ENCODE measurements around the gene CPLANE2. TPM values are rescaled to one million over a fixed set of nuclear protein-coding genes. Genes with fewer than 3 reads are reported as not detected.
"Not testable (repeated sequence)": the region's sequence is repeated elsewhere in the genome, so short reads cannot be mapped to it uniquely, and the experiment has no call there.

The CPLANE2 gene
- total and polyA plus RNA-seq, 3 experiments from 2014 or later = 2.6 to 5.6 (median 5.2) TPM

GRCh38 chr1:16247441-16247840 lies 10.5 kb upstream of the CPLANE2 start:
- H3K27ac ChIP-seq (ENCODE audit: low read depth, low read length) = no peak overlapping the region
- ChIA-PET POLR2A (no interaction called here), CTCF (interaction anchor here (1.5 kb wide), 1 partner anchor 168 kb away, joined by 4 read pairs; no protein-coding TSS in a partner anchor)
- no peaks in the 10 kb centered on the region for H3K27me3 ChIP-seq (ENCODE audit: insufficient read depth, low read length, poor library complexity, severe bottlenecking)
- H3K36me3 ChIP-seq (ENCODE audit: insufficient read depth, low read length) = peaks cover 8% of the 10 kb centered on the region
- no peaks in the 10 kb centered on the region for H3K9me3 ChIP-seq (ENCODE audit: low read length)
- H3K4me3 ChIP-seq (ENCODE audit: low read length) = no peak overlapping the region
- Mint-ChIP-seq H3K4me3 (no peak overlapping the region), H3K27ac (peak overlapping the region in 2 of 8 donors; percentile 74 to 94), H3K9me3 (no peaks in the 10 kb centered on the region), H3K36me3 (peaks cover 0 to 52% (median 3%) of the 10 kb centered on the region in 3 donors), H3K4me1 (peaks cover 8 to 20% (median 20%) of the 10 kb centered on the region in 3 donors), H3K27me3 (no peaks in the 10 kb centered on the region)
- DNase-seq = no peak
- H3K4me1 ChIP-seq (ENCODE audit: insufficient read depth, low read length) = peaks cover 18% of the 10 kb centered on the region

GRCh38 chr1:16246961-16247360 lies 10.0 kb upstream of the CPLANE2 start:
- H3K9me3 ChIP-seq (ENCODE audit: low read length) = no peaks in the 10 kb centered on the region
- no peak for DNase-seq
- H3K4me1 ChIP-seq (ENCODE audit: insufficient read depth, low read length) = peaks cover 18% of the 10 kb centered on the region
- ChIA-PET POLR2A (no interaction called here), CTCF (interaction anchor here (1.5 kb wide), 1 partner anchor 168 kb away, joined by 4 read pairs; no protein-coding TSS in a partner anchor)
- no peaks in the 10 kb centered on the region for H3K27me3 Mint-ChIP-seq
- no peak overlapping the region for H3K4me3 Mint-ChIP-seq
- no peaks in the 10 kb centered on the region for H3K27me3 ChIP-seq (ENCODE audit: insufficient read depth, low read length, poor library complexity, severe bottlenecking)
- H3K4me1 Mint-ChIP-seq = peaks cover 8 to 20% (median 20%) of the 10 kb centered on the region in 3 donors
- H3K9me3 Mint-ChIP-seq = no peaks in the 10 kb centered on the region
- H3K27ac ChIP-seq (ENCODE audit: low read depth, low read length) = no peak overlapping the region
- H3K4me3 ChIP-seq (ENCODE audit: low read length) = no peak overlapping the region
- H3K36me3 ChIP-seq (ENCODE audit: insufficient read depth, low read length) = peaks cover 4% of the 10 kb centered on the region
- H3K27ac Mint-ChIP-seq = peak overlapping the region in 2 of 8 donors; percentile 38 to 94
- peaks cover 0 to 47% (median 2%) of the 10 kb centered on the region in 3 donors for H3K36me3 Mint-ChIP-seq

GRCh38 chr1:16246239-16246638 lies 9.3 kb upstream of the CPLANE2 start:
- CTCF ChIA-PET = interaction anchor here (1.1 to 3.1 kb wide), 3 partner anchors 12 to 59 kb away, joined by 3 to 10 read pairs (median 4); no protein-coding TSS in a partner anchor
- peaks cover 0 to 40% (median 0%) of the 10 kb centered on the region in 3 donors for H3K36me3 Mint-ChIP-seq

GRCh38 chr1:16245476-16246196 lies 8.7 kb upstream of the CPLANE2 start:
- CTCF ChIA-PET = interaction anchor here (1.1 to 3.1 kb wide), 7 partner anchors 11 to 238 kb away, joined by 3 to 17 read pairs (median 10); no protein-coding TSS in a partner anchor
- Histone ChIP-seq H3K9me3 (ENCODE audit: low read length) (no peaks in the 10 kb centered on the region), H3K27me3 (ENCODE audit: insufficient read depth, low read length, poor library complexity, severe bottlenecking) (no peaks in the 10 kb centered on the region), H3K4me3 (ENCODE audit: low read length) (no peak overlapping the region), H3K27ac (ENCODE audit: low read depth, low read length) (no peak overlapping the region), H3K4me1 (ENCODE audit: insufficient read depth, low read length) (peaks cover 18% of the 10 kb centered on the region), H3K36me3 (ENCODE audit: insufficient read depth, low read length) (no peaks in the 10 kb centered on the region)
- no peak for DNase-seq
- peaks cover 8 to 20% (median 20%) of the 10 kb centered on the region in 3 donors for H3K4me1 Mint-ChIP-seq
- peak overlapping the region in 2 of 8 donors; percentile 79 to 94 for H3K27ac Mint-ChIP-seq
- no peak overlapping the region for H3K4me3 Mint-ChIP-seq
- H3K36me3 Mint-ChIP-seq = peaks cover 0 to 34% (median 0%) of the 10 kb centered on the region in 3 donors
- no peaks in the 10 kb centered on the region for H3K9me3 Mint-ChIP-seq
- POLR2A ChIA-PET = no interaction called here
- no peaks in the 10 kb centered on the region for H3K27me3 Mint-ChIP-seq

More at GRCh38 chr1:16246239-16246638, 9.3 kb upstream of the CPLANE2 start:
- H3K27ac Mint-ChIP-seq = peak overlapping the region in 3 of 8 donors; percentile 36 to 94 (median 79)
- peaks cover 18% of the 10 kb centered on the region for H3K4me1 ChIP-seq (ENCODE audit: insufficient read depth, low read length)
- H3K27ac ChIP-seq (ENCODE audit: low read depth, low read length); H3K4me3 ChIP-seq (ENCODE audit: low read length); H3K9me3 ChIP-seq (ENCODE audit: low read length); H3K9me3 Mint-ChIP-seq; H3K4me3 Mint-ChIP-seq; H3K27me3 ChIP-seq (ENCODE audit: insufficient read depth, low read length, poor library complexity, severe bottlenecking); H3K27me3 Mint-ChIP-seq; POLR2A ChIA-PET; H3K36me3 ChIP-seq (ENCODE audit: insufficient read depth, low read length); DNase-seq: not testable (repeated sequence)
- peaks cover 8 to 20% (median 20%) of the 10 kb centered on the region in 3 donors for H3K4me1 Mint-ChIP-seq

GRCh38 chr1:16244650-16245285 lies 7.8 kb upstream of the CPLANE2 start:
- Histone ChIP-seq H3K9me3 (ENCODE audit: low read length) (no peaks in the 10 kb centered on the region), H3K27me3 (ENCODE audit: insufficient read depth, low read length, poor library complexity, severe bottlenecking) (no peaks in the 10 kb centered on the region), H3K4me3 (ENCODE audit: low read length) (no peak overlapping the region), H3K4me1 (ENCODE audit: insufficient read depth, low read length) (peaks cover 13% of the 10 kb centered on the region), H3K36me3 (ENCODE audit: insufficient read depth, low read length) (no peaks in the 10 kb centered on the region), H3K27ac (ENCODE audit: low read depth, low read length) (no peak overlapping the region)
- H3K4me1 Mint-ChIP-seq = peaks cover 7 to 18% (median 17%) of the 10 kb centered on the region in 3 donors
- H3K4me3 Mint-ChIP-seq = no peak overlapping the region
- no peaks in the 10 kb centered on the region for H3K9me3 Mint-ChIP-seq
- peak overlapping the region in 5 of 8 donors; percentile 37 to 92 (median 70) for H3K27ac Mint-ChIP-seq
- ChIA-PET CTCF (interaction anchor here (0.6 to 3.1 kb wide), 13 partner anchors 10 to 237 kb away, joined by 3 to 17 read pairs (median 4); partner anchors contain the start of gene FAM131C), POLR2A (no interaction called here)
- no peaks in the 10 kb centered on the region for H3K27me3 Mint-ChIP-seq
- DNase-seq = no peak
- H3K36me3 Mint-ChIP-seq = peaks cover 0 to 26% (median 0%) of the 10 kb centered on the region in 3 donors

GRCh38 chr1:16243936-16244649 lies 7.1 kb upstream of the CPLANE2 start:
- peak; percentile 53 to 81 (median 57) for DNase-seq
- H3K36me3 ChIP-seq (ENCODE audit: insufficient read depth, low read length) = no peaks in the 10 kb centered on the region
- peak overlapping the region in 7 of 8 donors; percentile 7 to 92 (median 70) for H3K27ac Mint-ChIP-seq
- no peak overlapping the region for H3K4me3 ChIP-seq (ENCODE audit: low read length)
- H3K36me3 Mint-ChIP-seq = peaks cover 0 to 22% (median 0%) of the 10 kb centered on the region in 3 donors
- peaks cover 7% of the 10 kb centered on the region for H3K4me1 ChIP-seq (ENCODE audit: insufficient read depth, low read length)
- H3K9me3 Mint-ChIP-seq = no peaks in the 10 kb centered on the region
- no peaks in the 10 kb centered on the region for H3K27me3 Mint-ChIP-seq
- no peaks in the 10 kb centered on the region for H3K9me3 ChIP-seq (ENCODE audit: low read length)
- ChIA-PET POLR2A (interaction anchor here (0.7 kb wide), 1 partner anchor 90 kb away, joined by 4 read pairs; no protein-coding TSS in a partner anchor), CTCF (interaction anchor here (0.6 to 3.1 kb wide), 14 partner anchors 9 to 236 kb away, joined by 3 to 17 read pairs (median 4); partner anchors contain the start of gene FAM131C)
- peak overlapping the region in 1 of 7 donors; percentile 13 for H3K4me3 Mint-ChIP-seq
- H3K27me3 ChIP-seq (ENCODE audit: insufficient read depth, low read length, poor library complexity, severe bottlenecking) = no peaks in the 10 kb centered on the region
- peaks cover 3 to 11% (median 11%) of the 10 kb centered on the region in 3 donors for H3K4me1 Mint-ChIP-seq
- no peak overlapping the region for H3K27ac ChIP-seq (ENCODE audit: low read depth, low read length)

GRCh38 chr1:16243215-16243610 lies 6.2 kb upstream of the CPLANE2 start:
- H3K4me1 Mint-ChIP-seq = peaks cover 3 to 8% (median 5%) of the 10 kb centered on the region in 3 donors
- no peaks in the 10 kb centered on the region for H3K36me3 ChIP-seq (ENCODE audit: insufficient read depth, low read length)
- CTCF ChIA-PET = interaction anchor here (1.4 to 3.1 kb wide), 8 partner anchors 9 to 169 kb away, joined by 3 to 17 read pairs (median 9); partner anchors contain the start of gene FAM131C
- H3K27ac ChIP-seq (ENCODE audit: low read depth, low read length) = no peak overlapping the region
- DNase-seq = no peak
- peaks cover 0 to 15% (median 0%) of the 10 kb centered on the region in 3 donors for H3K36me3 Mint-ChIP-seq
- H3K4me1 ChIP-seq (ENCODE audit: insufficient read depth, low read length) = peaks cover 4% of the 10 kb centered on the region
- no peaks in the 10 kb centered on the region for H3K9me3 Mint-ChIP-seq
- H3K4me3 ChIP-seq (ENCODE audit: low read length) = no peak overlapping the region
- no peaks in the 10 kb centered on the region for H3K27me3 ChIP-seq (ENCODE audit: insufficient read depth, low read length, poor library complexity, severe bottlenecking)
- H3K27ac Mint-ChIP-seq = peak overlapping the region in 1 of 8 donors; percentile 67
- H3K27me3 Mint-ChIP-seq = no peaks in the 10 kb centered on the region
- H3K9me3 ChIP-seq (ENCODE audit: low read length) = no peaks in the 10 kb centered on the region
- H3K4me3 Mint-ChIP-seq = no peak overlapping the region
- POLR2A ChIA-PET = interaction anchor here (0.7 kb wide), 1 partner anchor 91 kb away, joined by 4 read pairs; no protein-coding TSS in a partner anchor

Measured in CD8-positive, alpha-beta memory T cell (primary cell).